Measurements from ENCODE around the gene RASA3. TPM values are rescaled to one million over a fixed set of nuclear protein-coding genes. Genes with fewer than 3 reads are reported as not detected.

The RASA3 gene
- total and polyA plus RNA-seq, 5 donors from 2014 or later, result 93.8 to 265 (median 99.6) TPM

DNA sequence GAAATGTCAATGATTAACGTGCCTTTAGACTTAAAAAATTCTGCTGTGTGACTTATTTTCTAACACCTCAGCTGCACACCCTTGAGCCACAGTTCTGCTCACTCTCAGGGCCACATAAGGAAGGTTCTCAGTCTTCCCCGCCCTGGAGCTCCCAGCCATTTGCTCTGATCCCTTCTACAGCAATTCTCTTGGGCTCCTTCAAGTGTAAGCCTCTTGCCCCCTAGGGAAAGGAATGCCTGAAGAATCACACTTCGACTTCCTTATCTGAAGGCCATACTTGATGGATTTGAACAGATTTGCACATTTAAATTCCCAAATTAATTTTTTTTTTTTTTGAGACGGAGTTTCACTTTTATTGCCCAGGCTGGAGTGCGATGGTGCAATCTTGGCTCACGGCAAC lies 44.2 kb downstream of the RASA3 start:
- Histone ChIP-seq H3K9me3 (ENCODE audit: control insufficient read depth in 2 of 2, low read length in 2 of 2) (peaks cover 21 to 28% of the 10 kb centered on the region in 2 experiments), H3K4me1 (ENCODE audit: control insufficient read depth, insufficient read depth, low read length, poor library complexity, severe bottlenecking) (no peaks in the 10 kb centered on the region), H3K27me3 (ENCODE audit: control insufficient read depth, insufficient read depth, low read length) (no peaks in the 10 kb centered on the region), H3K27ac (ENCODE audit: insufficient read depth, low read length, poor library complexity, severe bottlenecking) (no peak overlapping the region), H3K36me3 (ENCODE audit: control insufficient read depth, insufficient read depth, low read length) (peaks cover 21% of the 10 kb centered on the region), H3K4me3 (ENCODE audit: low read depth, low read length) (no peak overlapping the region)
- Mint-ChIP-seq H3K4me1 (peaks cover 16 to 53% (median 29%) of the 10 kb centered on the region in 4 donors), H3K36me3 (peaks cover 17% of the 10 kb centered on the region), H3K27ac (peak overlapping the region in 1 of 3 donors; percentile 82), H3K27me3 (peaks cover 8% of the 10 kb centered on the region), H3K4me3 (no peak overlapping the region), H3K9me3 (peaks cover 0 to 26% (median 15%) of the 10 kb centered on the region in 7 donors)
- ATAC-seq (ENCODE audit: low read depth in 2 of 2) (no peak), DNase-seq (no peak)

DNA sequence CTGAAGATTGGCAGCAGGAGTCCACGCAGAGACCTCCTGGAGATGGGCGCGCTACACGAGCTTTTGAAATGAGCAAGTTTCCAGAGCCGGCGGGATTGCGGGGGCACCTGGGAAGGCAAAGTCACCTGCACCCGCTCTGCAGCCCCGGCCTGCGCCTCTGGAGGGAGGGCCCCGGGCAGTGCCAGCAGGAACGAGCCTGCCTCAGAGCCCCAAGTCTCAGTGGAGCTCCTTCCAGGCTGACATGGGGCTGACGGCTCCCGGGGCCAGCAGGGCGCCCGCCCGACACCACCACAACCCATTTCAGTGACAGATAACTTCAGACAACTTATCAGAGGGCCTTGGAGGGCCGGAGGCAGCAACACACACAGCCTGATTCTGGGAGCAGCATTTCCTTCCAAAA lies 45.0 kb downstream of the RASA3 start:
- H3K4me1 ChIP-seq (ENCODE audit: control insufficient read depth, insufficient read depth, low read length, poor library complexity, severe bottlenecking), result peaks cover 2% of the 10 kb centered on the region
- peaks cover 0 to 24% (median 11%) of the 10 kb centered on the region in 7 donors for H3K9me3 Mint-ChIP-seq
- peaks cover 8% of the 10 kb centered on the region for H3K27me3 Mint-ChIP-seq
- H3K27me3 ChIP-seq (ENCODE audit: control insufficient read depth, insufficient read depth, low read length), result no peaks in the 10 kb centered on the region
- no peak overlapping the region for H3K4me3 ChIP-seq (ENCODE audit: low read depth, low read length)
- H3K4me3 Mint-ChIP-seq, result peak overlapping the region in 1 of 4 donors; percentile 15
- H3K27ac Mint-ChIP-seq, result no peak overlapping the region
- no peak overlapping the region for H3K27ac ChIP-seq (ENCODE audit: insufficient read depth, low read length, poor library complexity, severe bottlenecking)
- DNase-seq (no peak), ATAC-seq (ENCODE audit: low read depth in 2 of 2) (peak in 1 of 2 donors; percentile 24)
- H3K36me3 ChIP-seq (ENCODE audit: control insufficient read depth, insufficient read depth, low read length), result peaks cover 22% of the 10 kb centered on the region
- peaks cover 12 to 55% (median 32%) of the 10 kb centered on the region in 4 donors for H3K4me1 Mint-ChIP-seq
- H3K36me3 Mint-ChIP-seq, result peaks cover 16% of the 10 kb centered on the region
- H3K9me3 ChIP-seq (ENCODE audit: control insufficient read depth in 2 of 2, low read length in 2 of 2), result peaks cover 13 to 20% of the 10 kb centered on the region in 2 experiments

DNA sequence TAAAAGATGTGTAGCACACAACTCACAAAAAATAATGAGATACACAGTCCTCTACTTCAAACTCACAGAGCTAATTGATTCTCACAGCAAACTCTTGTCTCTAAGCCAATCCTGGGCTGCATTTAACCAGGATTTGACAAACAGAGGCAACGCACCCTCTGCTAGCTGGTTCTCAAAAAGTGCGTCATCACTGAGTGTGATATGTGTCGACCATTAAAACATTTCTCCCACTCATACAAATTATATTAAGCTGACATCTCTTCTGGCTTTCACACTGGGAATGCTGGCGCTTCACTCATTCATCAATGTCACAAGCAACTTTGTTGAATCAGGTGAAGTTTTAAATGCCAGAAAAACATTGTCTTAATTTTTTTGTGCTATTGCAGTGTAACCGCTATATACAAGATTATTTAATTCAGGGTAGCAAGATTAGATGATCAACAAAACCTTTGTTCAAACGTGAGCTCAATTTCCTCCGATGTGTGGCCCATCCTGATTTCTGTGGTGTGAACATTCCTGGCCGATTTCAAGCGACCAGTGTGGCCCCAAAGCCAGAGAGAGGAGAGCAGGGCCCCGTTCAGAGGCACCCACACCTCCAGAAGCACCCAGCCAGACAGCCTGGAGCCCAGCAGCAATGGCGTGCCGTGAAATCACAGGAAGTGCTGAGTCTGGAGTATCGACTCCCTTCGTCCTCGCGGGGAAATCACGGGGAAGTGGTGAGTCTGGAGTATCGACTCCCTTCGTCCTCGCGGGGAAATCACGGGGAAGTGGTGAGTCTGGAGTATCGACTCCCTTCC lies 49.4 kb downstream of the RASA3 start:
- Histone ChIP-seq H3K27me3 (ENCODE audit: control insufficient read depth, insufficient read depth, low read length) (no peaks in the 10 kb centered on the region), H3K4me3 (ENCODE audit: low read depth, low read length) (no peak overlapping the region), H3K9me3 (ENCODE audit: control insufficient read depth in 2 of 2, low read length in 2 of 2) (no peaks in the 10 kb centered on the region), H3K27ac (ENCODE audit: insufficient read depth, low read length, poor library complexity, severe bottlenecking) (no peak overlapping the region), H3K36me3 (ENCODE audit: control insufficient read depth, insufficient read depth, low read length) (peaks cover 49% of the 10 kb centered on the region), H3K4me1 (ENCODE audit: control insufficient read depth, insufficient read depth, low read length, poor library complexity, severe bottlenecking) (peaks cover 44% of the 10 kb centered on the region)
- no peaks in the 10 kb centered on the region for H3K36me3 Mint-ChIP-seq
- ATAC-seq (ENCODE audit: low read depth in 2 of 2), result no peak
- H3K9me3 Mint-ChIP-seq, result peaks cover 0 to 11% (median 0%) of the 10 kb centered on the region in 7 donors
- peaks cover 0 to 52% (median 24%) of the 10 kb centered on the region in 4 donors for H3K4me1 Mint-ChIP-seq
- H3K27me3 Mint-ChIP-seq, result no peaks in the 10 kb centered on the region
- no peak overlapping the region for H3K4me3 Mint-ChIP-seq
- peak overlapping the region in 2 of 3 donors; percentile 35 to 43 for H3K27ac Mint-ChIP-seq
- no peak for DNase-seq

DNA sequence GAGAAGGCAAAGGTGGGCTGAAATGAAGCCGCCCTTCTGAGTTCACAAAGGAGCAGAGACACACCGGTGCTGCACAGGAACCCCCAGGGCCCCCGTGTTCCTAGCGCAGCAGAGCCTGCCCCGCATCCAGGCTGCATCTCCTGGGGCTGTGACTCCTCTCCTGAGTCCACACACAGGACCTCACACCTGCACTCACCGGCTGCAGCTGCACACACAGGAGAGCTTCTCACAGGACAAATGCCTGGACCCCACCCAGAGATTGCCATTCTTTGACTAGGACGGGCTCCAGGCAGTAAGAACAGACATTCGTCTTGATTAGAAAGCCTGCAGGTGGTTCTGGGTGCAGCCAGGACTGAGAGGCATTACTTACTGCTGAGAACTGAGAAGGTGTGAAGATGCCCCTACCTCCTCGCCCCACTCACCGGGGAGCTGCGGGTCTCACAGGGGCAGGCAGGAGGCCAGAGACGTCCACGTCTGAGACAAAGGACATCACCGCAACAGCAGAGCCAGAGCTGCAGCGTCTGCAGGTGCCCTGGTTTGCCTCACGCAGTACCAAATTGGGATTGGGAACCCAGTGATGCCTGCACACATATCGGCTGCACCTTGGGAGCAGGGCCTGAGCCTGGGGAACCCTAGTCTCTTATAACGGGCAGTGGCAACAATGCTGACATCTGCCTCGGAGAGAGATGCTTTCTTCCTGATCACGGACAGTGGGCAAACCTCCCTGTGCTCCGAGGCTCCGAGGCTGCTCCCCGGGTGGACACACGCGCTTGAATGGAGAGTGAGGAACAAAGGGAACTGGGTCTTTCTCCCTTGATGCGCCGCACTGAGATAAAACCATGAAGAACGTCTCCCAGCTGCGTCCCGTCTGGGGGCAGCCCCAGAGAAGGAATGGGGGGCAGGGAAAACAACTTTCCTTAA lies 50.4 kb downstream of the RASA3 start:
- H3K27ac Mint-ChIP-seq, result peak overlapping the region in 1 of 3 donors; percentile 35
- no peaks in the 10 kb centered on the region for H3K27me3 ChIP-seq (ENCODE audit: control insufficient read depth, insufficient read depth, low read length)
- H3K4me1 ChIP-seq (ENCODE audit: control insufficient read depth, insufficient read depth, low read length, poor library complexity, severe bottlenecking), result peaks cover 49% of the 10 kb centered on the region
- no peaks in the 10 kb centered on the region for H3K27me3 Mint-ChIP-seq
- no peaks in the 10 kb centered on the region for H3K36me3 Mint-ChIP-seq
- H3K9me3 ChIP-seq (ENCODE audit: control insufficient read depth in 2 of 2, low read length in 2 of 2), result no peaks in the 10 kb centered on the region
- peaks cover 0 to 8% (median 0%) of the 10 kb centered on the region in 7 donors for H3K9me3 Mint-ChIP-seq
- no peak for DNase-seq
- peaks cover 0 to 55% (median 26%) of the 10 kb centered on the region in 4 donors for H3K4me1 Mint-ChIP-seq
- peaks cover 42% of the 10 kb centered on the region for H3K36me3 ChIP-seq (ENCODE audit: control insufficient read depth, insufficient read depth, low read length)
- H3K27ac ChIP-seq (ENCODE audit: insufficient read depth, low read length, poor library complexity, severe bottlenecking), result no peak overlapping the region
- no peak for ATAC-seq (ENCODE audit: low read depth in 2 of 2)
- no peak overlapping the region for H3K4me3 ChIP-seq (ENCODE audit: low read depth, low read length)
- H3K4me3 Mint-ChIP-seq, result peak overlapping the region in 2 of 4 donors; percentile 50 to 70

DNA sequence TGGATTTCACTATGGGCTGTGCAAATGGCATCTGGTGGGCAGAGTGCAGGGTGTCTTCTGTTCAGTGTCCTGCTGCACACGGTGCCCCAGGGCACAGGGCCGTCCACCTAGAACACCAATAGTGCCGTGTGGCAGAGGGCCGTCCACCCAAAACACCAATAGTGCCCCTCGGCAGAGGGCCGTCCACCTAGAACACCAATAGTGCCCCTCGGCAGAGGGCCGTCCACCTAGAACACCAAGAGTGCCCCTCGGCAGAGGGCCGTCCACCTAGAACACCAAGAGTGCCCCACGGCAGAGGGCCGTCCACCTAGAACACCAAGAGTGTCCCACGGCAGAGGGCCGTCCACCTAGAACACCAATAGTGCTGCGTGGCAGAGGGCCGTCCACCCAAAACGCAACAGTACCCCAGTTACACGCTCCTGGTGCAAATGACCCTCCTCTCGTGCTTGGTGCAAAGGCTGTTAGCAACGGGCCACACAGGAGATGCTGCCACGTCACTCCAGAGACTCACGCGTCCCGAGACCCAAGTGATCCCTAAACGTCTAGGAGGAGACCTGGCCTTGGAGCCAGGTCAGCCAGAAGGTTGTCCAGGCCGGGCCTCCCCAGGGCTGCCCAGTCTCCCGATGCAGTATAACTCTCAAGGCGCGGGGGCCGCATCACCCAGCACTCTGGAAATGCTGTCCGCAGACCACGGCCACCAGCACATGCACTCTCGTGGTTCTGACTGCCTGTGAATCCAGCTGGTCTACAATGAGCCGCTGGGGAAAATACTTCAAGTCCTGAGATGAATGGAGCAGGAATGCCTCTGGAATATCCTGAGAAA lies 51.5 kb downstream of the RASA3 start:
- Mint-ChIP-seq H3K4me3 (peak overlapping the region in 1 of 4 donors; percentile 17), H3K4me1 (peaks cover 5 to 61% (median 30%) of the 10 kb centered on the region in 4 donors), H3K27ac (peak overlapping the region in 1 of 3 donors; percentile 26), H3K27me3 (no peaks in the 10 kb centered on the region), H3K9me3 (peaks cover 0 to 9% (median 0%) of the 10 kb centered on the region in 7 donors), H3K36me3 (peaks cover 5% of the 10 kb centered on the region)
- Histone ChIP-seq H3K27me3 (ENCODE audit: control insufficient read depth, insufficient read depth, low read length) (no peaks in the 10 kb centered on the region), H3K4me1 (ENCODE audit: control insufficient read depth, insufficient read depth, low read length, poor library complexity, severe bottlenecking) (peaks cover 49% of the 10 kb centered on the region), H3K27ac (ENCODE audit: insufficient read depth, low read length, poor library complexity, severe bottlenecking) (no peak overlapping the region), H3K36me3 (ENCODE audit: control insufficient read depth, insufficient read depth, low read length) (peaks cover 53% of the 10 kb centered on the region), H3K4me3 (ENCODE audit: low read depth, low read length) (no peak overlapping the region), H3K9me3 (ENCODE audit: control insufficient read depth in 2 of 2, low read length in 2 of 2) (no peaks in the 10 kb centered on the region)
- DNase-seq (no peak), ATAC-seq (ENCODE audit: low read depth in 2 of 2) (no peak)

DNA sequence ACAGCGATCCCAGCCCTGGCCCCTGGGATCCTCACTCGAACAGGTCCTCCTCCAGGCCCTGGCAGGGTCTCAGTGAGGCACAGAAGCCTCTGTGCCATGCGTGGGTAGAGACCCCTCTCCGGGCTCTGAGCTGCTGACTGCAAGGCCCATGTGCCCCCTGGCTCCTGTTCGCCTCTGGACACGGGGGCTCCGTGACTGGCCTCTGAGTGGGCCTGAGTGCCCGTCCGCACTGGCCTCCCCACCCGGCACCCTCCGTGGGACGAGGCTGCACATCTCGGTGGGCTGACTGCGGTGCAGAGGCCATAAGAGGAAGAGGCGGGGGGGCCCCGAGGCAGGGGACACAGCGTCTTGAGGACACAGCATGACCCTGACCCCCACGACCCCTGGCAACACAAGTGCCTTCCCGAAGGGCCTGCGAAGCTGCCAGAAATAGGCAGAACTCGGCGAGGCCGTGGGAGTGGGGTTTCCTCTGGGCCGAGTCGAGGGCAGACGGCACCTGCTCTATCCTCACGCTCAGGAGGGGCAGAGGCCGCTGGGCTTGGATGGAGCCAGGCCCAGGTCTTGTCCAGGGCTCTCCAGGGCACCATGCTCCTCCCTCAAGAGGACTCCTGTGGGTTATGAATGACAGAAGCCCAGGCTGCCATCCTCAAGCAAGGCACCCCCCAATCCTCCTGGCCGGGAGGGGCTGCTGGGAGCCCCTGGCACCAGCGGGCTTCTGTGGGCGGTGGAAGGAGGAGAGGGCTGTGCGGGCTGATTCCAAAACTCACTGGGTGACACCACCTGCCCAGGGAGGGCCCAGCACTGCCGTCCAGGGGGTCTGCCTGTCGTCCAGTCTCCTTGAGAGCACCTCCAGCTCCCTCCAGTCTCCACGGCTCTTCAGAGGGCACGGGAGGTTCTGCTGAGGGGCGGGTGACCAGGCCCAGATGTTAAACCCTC lies 52.6 kb downstream of the RASA3 start:
- ATAC-seq (ENCODE audit: low read depth in 2 of 2) (peak in 1 of 2 donors; percentile 9), DNase-seq (no peak)
- Histone ChIP-seq H3K4me1 (ENCODE audit: control insufficient read depth, insufficient read depth, low read length, poor library complexity, severe bottlenecking) (peaks cover 49% of the 10 kb centered on the region), H3K9me3 (ENCODE audit: control insufficient read depth in 2 of 2, low read length in 2 of 2) (no peaks in the 10 kb centered on the region), H3K27me3 (ENCODE audit: control insufficient read depth, insufficient read depth, low read length) (no peaks in the 10 kb centered on the region), H3K36me3 (ENCODE audit: control insufficient read depth, insufficient read depth, low read length) (peaks cover 58% of the 10 kb centered on the region), H3K4me3 (ENCODE audit: low read depth, low read length) (no peak overlapping the region), H3K27ac (ENCODE audit: insufficient read depth, low read length, poor library complexity, severe bottlenecking) (peak overlapping the region; percentile 33)
- peaks cover 8% of the 10 kb centered on the region for H3K36me3 Mint-ChIP-seq
- peaks cover 0 to 9% (median 0%) of the 10 kb centered on the region in 7 donors for H3K9me3 Mint-ChIP-seq
- H3K27me3 Mint-ChIP-seq, result no peaks in the 10 kb centered on the region
- peaks cover 5 to 64% (median 31%) of the 10 kb centered on the region in 4 donors for H3K4me1 Mint-ChIP-seq
- no peak overlapping the region for H3K27ac Mint-ChIP-seq
- H3K4me3 Mint-ChIP-seq, result no peak overlapping the region

Data from CD4-positive, CD25-positive, alpha-beta regulatory T cell (primary cell).